K562 (cell line): ENCODE measurements around the gene S100A6. TPM values are rescaled to one million over a fixed set of nuclear protein-coding genes. Genes with fewer than 3 reads are reported as not detected.

Experiments used
- ATF7 ChIP-seq: fragments of 450-650 bp; IDR thresholded peaks from 2 replicates; pipeline ENCODE4 v1.7.1; 2014; ENCODE audit warnings: mild to moderate bottlenecking, moderate library complexity
- ELF4 ChIP-seq: fragments of 450-650 bp; formaldehyde crosslinking; IDR thresholded peaks from 2 replicates; pipeline ENCODE4 v1.4.0; 2022; ENCODE audit warnings: missing genetic modification characterization
- HMGN3 ChIP-seq: IDR thresholded peaks from 2 replicates; pipeline ENCODE4 v1.6.1; 2011; ENCODE audit warnings: borderline replicate concordance, low read depth, mild to moderate bottlenecking, mixed read lengths, low read length; ENCODE audit not compliant: insufficient read length; ENCODE audit errors: extremely low read depth
- NR1H2 ChIP-seq: sonication (generic); formaldehyde crosslinking; IDR thresholded peaks from 2 replicates; pipeline ENCODE4 v1.4.0; 2020; ENCODE audit warnings: mild to moderate bottlenecking, missing genetic modification reagents
- NRF1 ChIP-seq, 2 experiments: fragments of 450-650 bp; IDR thresholded peaks in 1 of 2; conservative IDR thresholded peaks in 1 of 2; 2 replicates each; pipeline ENCODE4 v1.6.1; 2014; ENCODE audit warnings: mild to moderate bottlenecking in 2 of 2
- PHB2 ChIP-seq: fragments of 450-650 bp; IDR thresholded peaks from 2 replicates; pipeline ENCODE4 v1.6.1; 2017; ENCODE audit warnings: low read depth
- SETDB1 ChIP-seq: IDR thresholded peaks from one replicate; pipeline ENCODE4 v1.6.1; 2012; ENCODE audit warnings: low read length, control low read depth, inconsistent platforms
- TCF3 ChIP-seq: sonication (generic); formaldehyde crosslinking; IDR thresholded peaks from 2 replicates; pipeline ENCODE4 v1.4.0; 2020; ENCODE audit warnings: mild to moderate bottlenecking, missing genetic modification reagents
- polyA plus RNA-seq, 8 experiments: library from polyadenylated mRNA; depleted of rRNA in 4 of 8; stranded (reverse) in 5 of 8; unstranded in 3 of 8; fragments of >200 nt; fragmentation: Nextera tagmentation in 2 of 8; fragmentation: Illumina TruSeq in 1 of 8; extraction: Ambion mirVana in 2 of 8; extraction: Trizol in 1 of 8; gene quantifications; 2 replicates each; pipeline versions ENCODE4 v1.2.1 to v1.2.3, GENCODE V29; 2011 to 2014; ENCODE audit warnings: inconsistent platforms in 1 of 8, missing spikeins in 1 of 8
- total RNA-seq, 7 experiments: library from RNA; depleted of rRNA in 6 of 7; stranded (reverse); fragments of >200 nt in 6 of 7; fragmentation: Illumina TruSeq in 2 of 7; extraction: Trizol in 2 of 7; gene quantifications; 2 replicates each; pipeline versions ENCODE4 v1.2.1 to v1.2.3, GENCODE V29; 2011 to 2021; ENCODE audit warnings: low replicate concordance in 1 of 7
- TF ChIP-seq, protein P1 (sequence below), 2 experiments: fragments of 450-650 bp in 1 of 2; sonication (generic) in 1 of 2; formaldehyde crosslinking in 1 of 2; IDR thresholded peaks; 2 replicates each; pipeline versions ENCODE4 v1.7.1 to v1.9.0; 2016 to 2022; ENCODE audit warnings: inconsistent platforms in 1 of 2, mild to moderate bottlenecking in 1 of 2, missing genetic modification reagents in 1 of 2
- TF ChIP-seq, protein P2 (sequence below): fragments of 200-800 bp; sonication (Bioruptor generic); IDR thresholded peaks from 2 replicates; pipeline ENCODE4 v1.6.1; 2017; ENCODE audit warnings: missing genetic modification characterization, missing compliant biosample characterization

Gene S100A6
- total and polyA plus RNA-seq, 9 of the 15 experiments (the other 6 are each of a cell fraction or from before 2014, with no cell fraction given): 9.8 to 66.5 (median 23.2) TPM

DNA sequence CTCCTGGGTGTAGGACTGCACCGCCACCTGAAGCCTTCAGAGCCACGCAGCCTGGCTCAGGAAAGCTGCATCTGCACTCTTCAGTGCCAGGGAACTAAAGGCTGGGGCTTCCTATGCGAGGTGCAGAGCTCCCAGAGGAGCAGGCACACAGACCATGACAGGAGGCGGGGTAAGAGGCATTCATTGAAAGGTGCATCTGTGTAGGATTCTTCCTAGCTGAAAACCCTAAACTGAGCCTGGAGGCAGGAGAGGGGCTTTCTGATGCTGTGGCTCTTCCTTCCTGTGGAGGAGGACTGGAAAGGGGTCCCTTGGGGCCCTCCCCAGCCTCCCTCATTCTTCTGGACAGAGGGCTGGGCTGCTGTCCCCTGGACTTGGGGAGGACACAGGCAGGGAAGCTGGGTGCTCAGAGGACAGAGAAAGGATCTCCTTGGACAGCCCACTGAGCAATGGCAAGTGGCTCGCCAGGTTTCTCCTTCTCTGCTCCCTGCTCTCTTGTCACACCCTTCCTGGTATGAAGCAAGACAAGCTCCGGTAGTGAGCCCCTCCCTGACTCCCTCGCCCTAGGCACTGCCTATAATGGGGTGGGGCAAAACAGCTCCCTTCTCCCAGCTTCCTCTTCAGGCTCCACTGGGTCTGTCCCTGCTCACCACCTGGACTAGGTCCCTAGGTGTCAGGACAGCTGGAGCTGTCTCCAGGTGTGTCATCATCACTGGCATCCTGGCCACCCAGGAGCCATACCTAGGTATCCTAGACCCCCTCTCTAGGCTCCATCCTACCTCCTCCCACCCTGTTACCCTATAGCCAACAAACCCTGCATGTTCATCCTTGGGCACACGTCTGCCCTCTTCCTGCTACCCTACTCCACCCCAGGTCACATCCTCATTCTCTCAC is 20.0 kb downstream of the S100A6 start (continued):
- TF ChIP-seq, protein P1, sequence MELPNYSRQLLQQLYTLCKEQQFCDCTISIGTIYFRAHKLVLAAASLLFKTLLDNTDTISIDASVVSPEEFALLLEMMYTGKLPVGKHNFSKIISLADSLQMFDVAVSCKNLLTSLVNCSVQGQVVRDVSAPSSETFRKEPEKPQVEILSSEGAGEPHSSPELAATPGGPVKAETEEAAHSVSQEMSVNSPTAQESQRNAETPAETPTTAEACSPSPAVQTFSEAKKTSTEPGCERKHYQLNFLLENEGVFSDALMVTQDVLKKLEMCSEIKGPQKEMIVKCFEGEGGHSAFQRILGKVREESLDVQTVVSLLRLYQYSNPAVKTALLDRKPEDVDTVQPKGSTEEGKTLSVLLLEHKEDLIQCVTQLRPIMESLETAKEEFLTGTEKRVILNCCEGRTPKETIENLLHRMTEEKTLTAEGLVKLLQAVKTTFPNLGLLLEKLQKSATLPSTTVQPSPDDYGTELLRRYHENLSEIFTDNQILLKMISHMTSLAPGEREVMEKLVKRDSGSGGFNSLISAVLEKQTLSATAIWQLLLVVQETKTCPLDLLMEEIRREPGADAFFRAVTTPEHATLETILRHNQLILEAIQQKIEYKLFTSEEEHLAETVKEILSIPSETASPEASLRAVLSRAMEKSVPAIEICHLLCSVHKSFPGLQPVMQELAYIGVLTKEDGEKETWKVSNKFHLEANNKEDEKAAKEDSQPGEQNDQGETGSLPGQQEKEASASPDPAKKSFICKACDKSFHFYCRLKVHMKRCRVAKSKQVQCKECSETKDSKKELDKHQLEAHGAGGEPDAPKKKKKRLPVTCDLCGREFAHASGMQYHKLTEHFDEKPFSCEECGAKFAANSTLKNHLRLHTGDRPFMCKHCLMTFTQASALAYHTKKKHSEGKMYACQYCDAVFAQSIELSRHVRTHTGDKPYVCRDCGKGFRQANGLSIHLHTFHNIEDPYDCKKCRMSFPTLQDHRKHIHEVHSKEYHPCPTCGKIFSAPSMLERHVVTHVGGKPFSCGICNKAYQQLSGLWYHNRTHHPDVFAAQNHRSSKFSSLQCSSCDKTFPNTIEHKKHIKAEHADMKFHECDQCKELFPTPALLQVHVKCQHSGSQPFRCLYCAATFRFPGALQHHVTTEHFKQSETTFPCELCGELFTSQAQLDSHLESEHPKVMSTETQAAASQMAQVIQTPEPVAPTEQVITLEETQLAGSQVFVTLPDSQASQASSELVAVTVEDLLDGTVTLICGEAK (IDR thresholded peaks at IDR 0.05): no peak
- TF ChIP-seq, protein P1 (CRISPR knock-in tag; IDR thresholded peaks at IDR 0.05): no peak
- TF ChIP-seq NR1H2 (CRISPR knock-in tag) (no peak), TCF3 (CRISPR knock-in tag) (no peak), ATF7 (peak; percentile 13; the same call in 1 of the 2 replicates), NRF1 (conservative IDR thresholded peaks at IDR 0.05 in 1 of 2, IDR thresholded peaks at IDR 0.05 in 1 of 2) (peak in 1 of 2 experiments; percentile 22; a peak in 1 of 4 replicates), PHB2 (no peak), HMGN3 (no peak), ELF4 (no peak), SETDB1 (no peak)
- TF ChIP-seq, protein P2, sequence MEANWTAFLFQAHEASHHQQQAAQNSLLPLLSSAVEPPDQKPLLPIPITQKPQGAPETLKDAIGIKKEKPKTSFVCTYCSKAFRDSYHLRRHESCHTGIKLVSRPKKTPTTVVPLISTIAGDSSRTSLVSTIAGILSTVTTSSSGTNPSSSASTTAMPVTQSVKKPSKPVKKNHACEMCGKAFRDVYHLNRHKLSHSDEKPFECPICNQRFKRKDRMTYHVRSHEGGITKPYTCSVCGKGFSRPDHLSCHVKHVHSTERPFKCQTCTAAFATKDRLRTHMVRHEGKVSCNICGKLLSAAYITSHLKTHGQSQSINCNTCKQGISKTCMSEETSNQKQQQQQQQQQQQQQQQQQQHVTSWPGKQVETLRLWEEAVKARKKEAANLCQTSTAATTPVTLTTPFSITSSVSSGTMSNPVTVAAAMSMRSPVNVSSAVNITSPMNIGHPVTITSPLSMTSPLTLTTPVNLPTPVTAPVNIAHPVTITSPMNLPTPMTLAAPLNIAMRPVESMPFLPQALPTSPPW (CRISPR knock-in tag): peak; percentile 25; the same call in 1 of the 2 replicates
